Uterus (tissue), 2 donors: ENCODE measurements around the gene SDSL.

ENCODE experiments used
- CTCF ChIP-seq, 4 experiments: fragments of 200-600 bp in 2 of 4; fragments of 450-650 bp in 2 of 4; sonication (generic) in 2 of 4; IDR thresholded peaks; one replicate each; pipeline ENCODE4 v1.5.1; 2016 to 2019; ENCODE audit warnings: antibody characterized with exemption in 4 of 4, mild to moderate bottlenecking in 2 of 4, moderate library complexity in 1 of 4
- POLR2A ChIP-seq, 2 donors: fragments of 450-650 bp; IDR thresholded peaks; one replicate each; pipeline ENCODE4 v1.6.1; 2016; ENCODE audit warnings: antibody characterized with exemption in 2 of 2, mild to moderate bottlenecking in 1 of 2, moderate library complexity in 1 of 2

GRCh38 chr12:113425960-113426453, 3.8 kb downstream of the SDSL start:
- TF ChIP-seq CTCF (IDR thresholded peaks at IDR 0.05) (no peak), POLR2A (IDR thresholded peaks at IDR 0.05) (no peak)
